GM19372 (cell line): Measurements from ENCODE around the gene ARSI.

Experiments used
- ATAC-seq: cut with Tn5 transposase; IDR thresholded peaks from one replicate; pipeline ENCODE4 v1.9.1; 2021; ENCODE audit warnings: mild to moderate bottlenecking, low read depth, moderate library complexity; ENCODE audit not compliant: unreplicated experiment

The ARSI gene

GRCh38 chr5:150272531-150272930 lies 30.2 kb downstream of the ARSI start:
- no peak for ATAC-seq

DNA sequence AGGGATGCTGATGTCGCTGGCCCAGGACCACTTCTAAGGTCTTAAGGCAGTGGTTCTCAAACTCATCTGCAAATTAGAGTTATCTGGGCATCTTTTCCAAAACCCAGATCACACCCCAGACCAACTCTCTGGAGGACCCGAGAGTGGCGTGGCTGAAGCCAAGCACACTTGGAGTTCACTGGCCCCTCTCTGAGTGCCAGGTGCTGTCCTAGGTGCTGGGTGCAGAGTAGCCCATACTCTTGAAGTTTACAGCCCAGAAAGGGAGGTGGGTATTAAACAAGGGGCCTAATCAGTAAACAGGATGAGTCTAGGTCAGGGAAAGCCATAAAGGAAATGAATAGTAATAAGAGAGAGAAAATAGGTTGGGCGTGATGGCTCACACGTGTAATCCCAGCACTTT lies 30.8 kb downstream of the ARSI start:
- ATAC-seq = no peak

DNA sequence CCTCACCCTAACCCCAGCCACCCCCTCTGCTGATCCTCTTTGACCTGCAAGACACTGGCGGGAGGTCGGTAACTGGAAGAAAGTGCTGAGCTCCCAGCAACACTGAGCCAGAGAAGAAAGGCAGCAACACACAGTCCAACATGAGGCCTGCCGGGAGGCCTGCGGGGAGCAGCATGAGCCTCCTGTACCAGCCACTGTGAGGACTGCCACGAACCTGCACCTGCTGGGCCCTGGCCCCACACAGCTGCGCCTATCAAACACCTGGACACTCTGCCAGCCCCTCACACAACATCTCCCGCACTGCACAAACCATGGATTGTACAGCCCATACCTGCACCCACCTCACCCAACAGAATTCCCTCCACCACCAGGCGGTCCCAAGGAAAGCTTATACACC lies 31.4 kb downstream of the ARSI start:
- no peak for ATAC-seq

GRCh38 chr5:150270541-150271295 lies 32.0 kb downstream of the ARSI start:
- no peak for ATAC-seq

DNA sequence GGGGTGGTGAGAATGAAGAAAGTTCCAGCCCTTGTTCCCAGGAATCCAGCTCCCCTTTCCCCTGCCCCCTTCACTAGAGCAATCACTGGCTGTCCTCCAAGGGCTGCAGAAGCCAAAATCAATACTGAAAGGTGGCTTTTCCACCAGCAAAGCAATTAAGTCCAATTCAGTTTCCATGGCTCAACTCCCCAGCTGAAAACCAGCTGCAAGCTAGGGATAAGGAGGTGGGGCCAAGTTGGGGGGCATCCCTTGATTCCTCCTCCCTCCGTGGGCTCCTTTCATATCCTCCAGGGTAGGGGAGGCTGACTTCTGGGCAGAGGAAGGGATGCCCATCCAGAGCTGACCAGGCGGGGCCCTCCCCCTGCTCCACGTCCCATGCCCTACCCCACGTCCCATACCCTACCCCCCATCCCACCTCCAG lies 35.8 kb downstream of the ARSI start:
- ATAC-seq = no peak

DNA sequence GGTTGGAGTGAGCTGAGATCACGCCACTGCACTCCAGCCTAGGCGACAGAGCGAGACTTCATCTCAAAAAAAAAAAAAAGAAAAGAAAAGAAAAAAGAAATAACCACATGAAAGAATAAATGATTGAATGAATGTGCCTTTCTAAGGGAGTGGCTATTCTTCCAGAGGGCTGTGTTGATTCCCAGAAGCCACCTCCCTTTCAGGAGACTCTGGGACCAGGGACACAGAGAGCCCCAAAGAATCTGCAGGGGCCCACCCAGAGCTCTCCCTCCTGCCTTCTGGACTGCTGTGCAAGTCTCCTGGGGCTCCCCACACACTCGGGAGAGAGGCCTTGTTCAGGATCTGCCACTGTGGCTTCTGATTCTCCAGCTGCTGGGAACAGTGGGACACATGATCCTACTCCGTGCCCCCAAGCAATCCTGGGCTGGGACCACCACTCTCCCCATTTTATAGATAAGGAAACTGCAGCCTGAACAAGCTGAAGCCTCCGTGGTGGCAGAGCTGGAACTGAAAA lies 36.8 kb downstream of the ARSI start:
- ATAC-seq = no peak

DNA sequence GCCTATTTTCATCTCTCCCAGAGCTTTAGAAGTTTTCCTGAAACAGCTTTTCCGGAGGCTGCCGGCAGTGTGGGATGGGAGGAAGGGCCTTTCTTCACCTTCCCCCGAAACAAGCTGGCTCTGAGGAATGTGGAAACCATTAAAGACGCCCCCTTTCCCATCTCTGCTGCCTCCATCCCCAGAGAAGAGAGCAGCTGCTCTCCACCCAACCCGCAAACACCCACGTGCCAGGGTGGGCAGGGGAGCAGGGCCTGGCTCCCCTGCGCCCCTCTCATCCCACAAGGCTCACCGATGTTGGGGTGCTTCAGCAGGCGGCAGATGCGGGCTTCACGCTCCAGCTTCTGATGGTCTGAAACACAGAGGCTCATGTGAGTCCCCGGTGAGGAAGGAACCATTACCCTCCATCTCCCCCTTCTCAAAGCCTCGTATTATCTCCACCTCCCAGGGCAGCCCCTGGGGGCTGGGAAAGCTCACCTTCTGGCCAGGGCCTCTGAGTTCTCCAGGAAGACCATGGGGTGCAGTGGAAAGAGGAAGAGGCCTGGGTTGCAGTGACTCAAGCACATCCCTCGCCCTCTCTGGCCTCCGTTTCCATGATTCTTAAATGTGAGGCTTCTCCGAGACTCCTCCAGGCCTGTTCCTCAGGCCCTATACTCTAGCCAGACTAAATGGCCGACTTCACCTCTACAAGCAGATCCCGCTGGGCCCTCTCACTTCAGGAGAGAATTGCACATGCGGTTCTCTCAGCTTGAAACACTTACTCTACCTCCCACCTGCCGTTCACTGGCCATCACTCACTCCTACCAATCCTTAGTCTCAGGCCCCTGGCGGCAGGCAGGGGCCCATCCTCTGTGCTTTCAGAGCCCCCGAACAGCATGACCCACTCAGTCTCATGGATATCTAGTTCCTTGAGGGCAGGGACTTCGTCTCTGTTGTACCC lies 37.8 kb downstream of the ARSI start:
- no peak for ATAC-seq

GRCh38 chr5:150263801-150264621 lies 38.7 kb downstream of the ARSI start:
- no peak for ATAC-seq

GRCh38 chr5:150263375-150263775 lies 39.3 kb downstream of the ARSI start:
- no peak for ATAC-seq

- no peak for ATAC-seq
Observed at GRCh38 chr5:150262502-150262901, 40.2 kb downstream of the ARSI start.

GRCh38 chr5:150261231-150261630 lies 41.5 kb downstream of the ARSI start:
- ATAC-seq = no peak

DNA sequence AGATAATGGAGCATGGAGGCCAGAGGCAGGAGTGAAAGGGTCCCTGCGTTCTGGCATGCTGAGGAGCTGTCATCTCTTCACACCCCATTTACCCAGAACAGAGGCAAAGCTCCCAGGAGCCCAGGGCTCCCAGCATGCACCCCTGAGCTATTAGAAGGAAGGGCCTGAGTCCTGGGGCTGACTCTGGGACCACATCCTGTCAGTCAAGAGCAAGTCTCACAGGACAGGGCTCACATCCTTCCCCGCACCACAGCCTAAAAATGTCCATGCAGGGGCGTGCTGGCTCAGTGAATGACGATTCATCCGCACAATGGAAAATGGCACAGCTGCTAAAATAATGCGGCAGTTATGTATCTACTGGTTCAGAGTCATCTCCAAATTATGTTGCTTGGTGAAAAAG lies 44.6 kb downstream of the ARSI start:
- ATAC-seq = no peak

DNA sequence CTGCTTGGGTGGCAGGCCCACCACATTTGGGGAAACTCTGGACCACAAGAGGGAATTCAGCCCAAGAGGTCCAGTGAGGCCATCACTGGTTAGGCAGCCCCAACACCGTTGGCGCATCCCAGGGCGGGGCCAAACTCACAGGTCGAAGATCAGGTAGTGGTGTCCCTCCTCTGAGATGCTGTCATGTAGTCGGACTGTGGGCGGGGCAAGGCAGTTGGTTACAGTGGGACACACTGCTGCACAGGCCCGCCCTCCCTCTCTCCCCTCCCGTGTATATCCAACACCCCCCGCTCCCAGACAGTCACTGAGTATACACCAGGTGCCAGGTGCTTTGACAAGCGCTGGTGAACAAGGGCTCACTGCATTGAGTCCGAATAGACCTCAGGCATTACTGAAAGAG lies 45.3 kb downstream of the ARSI start:
- no peak for ATAC-seq

- ATAC-seq = no peak
Observed at GRCh38 chr5:150256410-150257064, 46.2 kb downstream of the ARSI start.

DNA sequence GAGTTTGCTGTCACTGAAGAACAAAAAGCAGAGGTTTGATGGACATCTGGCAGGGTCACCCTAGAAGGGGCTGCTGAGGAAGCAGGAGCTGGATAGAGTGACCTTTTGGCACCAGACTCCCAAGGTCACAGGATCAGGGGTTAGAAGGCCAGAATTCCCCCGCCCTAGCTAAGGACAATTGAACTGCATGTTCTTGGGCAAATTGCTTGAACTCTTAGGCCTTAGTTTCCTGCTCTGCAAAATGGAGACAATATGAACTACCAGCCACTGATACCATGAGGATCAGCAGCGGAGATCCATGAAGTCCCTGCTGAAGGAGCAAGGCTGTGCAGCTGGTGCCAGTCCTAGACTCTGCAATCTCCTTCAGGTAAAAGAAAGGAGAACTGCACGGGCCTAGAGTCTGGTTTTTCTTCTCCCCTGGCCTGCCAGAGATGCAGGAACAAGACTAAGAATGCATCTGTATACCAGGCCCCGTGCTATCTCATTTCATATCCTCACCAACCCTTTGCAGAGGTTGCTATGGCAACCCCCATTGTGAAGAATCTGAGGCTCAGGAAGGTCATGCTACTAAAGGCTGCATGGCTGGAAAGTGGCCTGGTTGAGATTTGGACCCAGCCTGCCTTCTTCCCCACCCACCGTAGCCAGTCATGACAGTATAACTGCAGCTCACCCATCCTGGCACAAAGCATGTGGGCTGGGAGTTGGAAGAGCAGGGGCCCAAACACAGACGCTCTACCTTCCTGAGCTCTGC lies 46.9 kb downstream of the ARSI start:
- ATAC-seq = no peak

GRCh38 chr5:150254774-150255173 lies 47.9 kb downstream of the ARSI start:
- no peak for ATAC-seq

- no peak for ATAC-seq
Observed at GRCh38 chr5:150254363-150254762, 48.3 kb downstream of the ARSI start.

- no peak for ATAC-seq
Observed at GRCh38 chr5:150253416-150254208, 49.1 kb downstream of the ARSI start.

DNA sequence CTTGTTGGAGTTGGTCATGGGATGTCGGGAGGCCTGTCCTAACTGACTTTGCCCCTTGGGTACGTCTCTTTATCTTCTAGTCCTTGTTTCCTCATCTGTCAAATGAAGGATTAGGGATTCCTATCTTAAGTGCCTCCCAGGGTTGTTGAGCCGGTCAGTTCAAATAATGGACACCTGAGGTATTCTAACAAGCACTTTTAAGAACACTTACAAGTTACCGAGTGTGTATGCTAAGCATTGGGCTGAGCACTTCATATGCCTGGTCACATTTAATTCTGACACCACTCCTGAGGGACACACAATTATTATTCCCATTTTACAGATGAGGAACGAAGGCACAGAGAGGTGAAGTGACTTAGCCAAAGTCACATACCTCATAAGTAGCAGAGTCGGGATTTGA lies 50.2 kb downstream of the ARSI start:
- ATAC-seq = no peak
